AG10803 (cell line): ENCODE measurements around the gene SCAMP1.

Source experiments
- DNase-seq: peaks from one replicate; pipeline ENCODE4 v3.0.0; 2010; ENCODE audit warnings: low read depth
- H3K4me3 ChIP-seq: 2 replicates; pipeline ENCODE4 v1.5.1; 2011; ENCODE audit warnings: mild to moderate bottlenecking, low read length, control low read depth
- TF ChIP-seq, protein P1 (sequence below): conservative IDR thresholded peaks from 2 replicates; pipeline ENCODE4 v1.5.1; 2011; ENCODE audit warnings: mild to moderate bottlenecking, low read length, control low read depth, inconsistent platforms

Gene SCAMP1

DNA sequence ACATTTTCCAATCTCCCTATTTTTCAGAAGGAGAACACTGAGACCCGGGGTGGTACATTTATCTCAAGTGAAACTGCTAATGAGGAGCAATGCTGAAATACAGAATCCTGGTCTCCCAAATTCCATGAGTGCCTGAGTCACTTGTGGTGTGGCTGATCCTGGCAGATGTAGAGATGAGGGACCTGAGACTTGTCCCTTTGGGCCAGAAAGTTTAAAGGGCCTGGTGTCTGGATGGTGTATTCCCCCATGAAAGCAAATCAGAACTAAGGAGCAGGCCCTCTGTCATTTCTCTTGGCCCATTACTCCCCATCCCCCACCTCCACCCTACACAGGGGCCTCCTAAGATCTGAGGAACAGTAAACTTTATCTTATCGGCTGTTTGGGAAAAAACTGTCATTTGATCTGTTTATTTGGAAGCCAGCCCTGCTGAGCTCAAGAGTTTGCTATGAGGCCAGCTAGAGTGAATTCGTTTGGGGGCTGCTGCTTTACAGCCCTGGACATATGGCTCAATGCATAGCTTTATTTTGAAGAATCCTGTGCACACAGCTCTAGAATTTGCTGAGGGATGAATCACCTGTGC, 147.9 kb downstream of the SCAMP1 start:
- peak; percentile 63 for DNase-seq
- H3K4me3 ChIP-seq, result no peak overlapping the region
- TF ChIP-seq, protein P1, sequence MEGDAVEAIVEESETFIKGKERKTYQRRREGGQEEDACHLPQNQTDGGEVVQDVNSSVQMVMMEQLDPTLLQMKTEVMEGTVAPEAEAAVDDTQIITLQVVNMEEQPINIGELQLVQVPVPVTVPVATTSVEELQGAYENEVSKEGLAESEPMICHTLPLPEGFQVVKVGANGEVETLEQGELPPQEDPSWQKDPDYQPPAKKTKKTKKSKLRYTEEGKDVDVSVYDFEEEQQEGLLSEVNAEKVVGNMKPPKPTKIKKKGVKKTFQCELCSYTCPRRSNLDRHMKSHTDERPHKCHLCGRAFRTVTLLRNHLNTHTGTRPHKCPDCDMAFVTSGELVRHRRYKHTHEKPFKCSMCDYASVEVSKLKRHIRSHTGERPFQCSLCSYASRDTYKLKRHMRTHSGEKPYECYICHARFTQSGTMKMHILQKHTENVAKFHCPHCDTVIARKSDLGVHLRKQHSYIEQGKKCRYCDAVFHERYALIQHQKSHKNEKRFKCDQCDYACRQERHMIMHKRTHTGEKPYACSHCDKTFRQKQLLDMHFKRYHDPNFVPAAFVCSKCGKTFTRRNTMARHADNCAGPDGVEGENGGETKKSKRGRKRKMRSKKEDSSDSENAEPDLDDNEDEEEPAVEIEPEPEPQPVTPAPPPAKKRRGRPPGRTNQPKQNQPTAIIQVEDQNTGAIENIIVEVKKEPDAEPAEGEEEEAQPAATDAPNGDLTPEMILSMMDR, result no peak

DNA sequence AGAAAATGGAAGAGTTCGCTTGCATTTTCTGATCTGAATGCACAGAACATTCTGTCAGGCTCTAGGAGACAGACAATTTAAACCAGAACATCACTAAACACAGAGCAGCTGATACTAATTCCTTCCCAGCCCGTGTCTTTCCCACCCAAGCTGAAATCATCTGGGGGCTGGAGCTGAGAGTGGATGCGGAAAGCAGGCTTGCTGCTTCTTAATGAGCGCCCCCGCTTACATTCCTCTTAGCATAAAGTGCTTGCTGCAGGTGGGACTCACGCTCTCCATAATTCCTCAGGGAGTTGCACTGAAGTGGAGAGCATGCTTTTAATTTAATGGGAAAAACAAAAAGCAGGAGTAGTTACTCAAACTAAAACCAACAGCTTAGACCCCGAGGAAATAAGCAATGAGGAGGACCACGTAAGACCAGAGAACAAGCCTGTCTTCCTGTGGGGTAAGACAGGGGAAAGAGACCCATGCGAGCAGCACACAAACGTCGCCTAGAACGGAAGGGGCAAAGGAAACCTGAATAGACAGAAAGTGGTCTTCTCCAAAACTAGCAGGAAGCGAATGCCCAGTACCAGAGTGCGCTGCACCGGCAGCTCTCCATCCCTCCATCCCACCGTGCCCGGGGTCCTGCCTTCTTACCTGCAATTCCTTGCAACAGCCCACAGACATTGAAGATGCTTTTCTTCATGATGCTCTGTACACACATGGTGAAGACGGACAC, 148.9 kb downstream of the SCAMP1 start:
- no peak for DNase-seq
- peak overlapping the region; percentile 36 for H3K4me3 ChIP-seq
- TF ChIP-seq, protein P1, result no peak

DNA sequence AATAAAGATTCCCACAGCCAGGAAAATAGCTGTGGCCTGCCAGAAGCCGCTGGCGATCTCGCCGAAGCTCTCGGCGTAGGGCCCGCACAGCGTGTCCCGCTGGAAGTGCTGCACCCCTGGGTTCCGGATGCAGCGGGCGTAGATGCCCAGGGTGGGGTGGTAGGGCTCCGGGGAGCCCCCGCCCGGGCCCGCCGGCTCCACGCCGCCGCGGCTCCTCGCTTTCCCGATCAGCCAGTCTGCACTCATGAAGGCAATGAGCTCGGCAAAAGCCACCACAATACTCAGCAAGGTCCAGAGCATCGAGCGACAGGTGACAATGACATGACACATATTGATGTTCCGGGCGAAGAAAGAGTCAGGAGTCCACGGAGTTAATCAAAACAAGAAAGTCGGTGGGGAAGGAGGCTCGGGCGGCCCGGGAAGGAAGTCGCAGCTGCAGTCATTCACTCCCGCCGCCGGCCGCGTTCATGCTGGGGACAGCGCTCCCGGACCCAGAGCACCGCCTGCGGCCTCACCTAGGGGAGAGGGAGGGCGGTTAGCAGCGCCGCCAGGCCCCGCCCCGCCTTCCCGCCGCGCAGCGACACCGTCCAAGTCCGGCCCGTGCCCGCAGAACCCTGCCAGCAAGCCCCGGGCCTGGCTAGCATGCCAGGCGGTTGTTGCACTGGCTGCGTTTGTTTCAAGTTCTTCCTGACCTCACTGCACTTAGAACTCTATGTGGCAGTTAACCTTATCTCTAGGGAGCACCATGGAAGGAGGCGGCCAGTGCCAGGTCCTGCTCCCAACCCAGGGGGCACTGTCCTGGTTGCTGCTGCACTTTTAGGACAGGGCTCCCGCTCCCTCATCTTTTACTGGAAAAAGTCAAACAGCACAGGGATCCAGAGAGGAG, 149.7 kb downstream of the SCAMP1 start:
- peak overlapping the region; percentile 36 for H3K4me3 ChIP-seq
- TF ChIP-seq, protein P1, result peak; percentile 23
- no peak for DNase-seq

DNA sequence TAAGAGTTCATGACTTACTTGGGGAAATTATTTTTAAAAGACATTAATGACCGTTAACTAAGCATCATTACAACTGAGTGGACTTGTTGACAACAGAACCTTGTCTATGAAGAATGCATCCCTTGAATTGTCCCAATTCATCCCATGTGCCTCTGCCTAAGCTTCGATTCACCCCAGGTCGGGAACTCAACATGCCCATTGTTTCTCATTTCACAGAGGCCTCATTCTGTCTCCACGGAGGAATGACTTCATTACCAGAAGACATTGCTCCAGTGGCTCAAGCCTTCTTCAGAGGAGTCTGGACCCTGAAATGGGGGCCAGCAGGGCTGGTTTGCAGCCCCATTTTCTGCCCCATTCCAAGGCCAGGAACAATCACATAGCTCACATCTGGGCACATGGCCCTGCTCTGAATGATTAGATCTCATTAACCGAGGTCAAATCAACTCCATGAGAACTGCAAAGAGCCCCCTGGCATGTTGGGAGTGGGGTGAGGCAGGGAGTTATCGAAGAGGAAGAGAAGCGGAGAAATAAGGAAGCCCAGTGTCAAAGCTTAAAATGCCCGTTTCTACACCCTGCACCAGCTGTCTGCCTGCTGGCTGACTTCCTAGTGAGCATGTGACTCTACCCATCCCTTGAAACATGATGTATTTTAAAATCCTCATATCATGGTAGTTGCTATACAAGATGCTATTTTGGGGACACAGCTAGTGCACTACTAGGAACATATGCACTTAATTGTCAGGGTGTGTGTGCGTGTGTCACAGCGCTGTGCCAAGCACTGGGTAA, 150.9 kb downstream of the SCAMP1 start:
- TF ChIP-seq, protein P1, result no peak
- H3K4me3 ChIP-seq, result no peak overlapping the region

DNA sequence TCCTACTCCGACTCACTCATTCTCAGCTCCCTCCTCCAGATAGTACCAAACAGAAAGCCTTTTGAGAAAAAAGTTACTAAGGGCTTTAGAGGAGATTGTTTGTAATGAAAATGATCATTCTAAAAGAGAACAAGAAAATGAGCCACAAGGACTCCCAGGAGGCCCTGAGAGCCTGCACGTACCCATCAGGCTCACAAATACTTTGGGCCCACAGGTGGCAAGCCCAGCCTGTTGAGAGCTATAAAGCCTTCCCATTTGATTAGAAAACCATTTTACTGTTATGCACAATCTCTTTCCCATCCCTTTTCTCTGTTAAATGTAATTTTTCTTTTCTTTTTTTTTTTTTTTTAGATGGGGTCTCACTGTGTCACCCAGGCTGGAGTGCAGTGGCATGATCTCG, 152.0 kb downstream of the SCAMP1 start:
- H3K4me3 ChIP-seq, result no peak overlapping the region
- no peak for DNase-seq
- TF ChIP-seq, protein P1, result no peak

More for the DNA sequence above, 150.9 kb downstream of the SCAMP1 start:
- DNase-seq, result no peak

DNA sequence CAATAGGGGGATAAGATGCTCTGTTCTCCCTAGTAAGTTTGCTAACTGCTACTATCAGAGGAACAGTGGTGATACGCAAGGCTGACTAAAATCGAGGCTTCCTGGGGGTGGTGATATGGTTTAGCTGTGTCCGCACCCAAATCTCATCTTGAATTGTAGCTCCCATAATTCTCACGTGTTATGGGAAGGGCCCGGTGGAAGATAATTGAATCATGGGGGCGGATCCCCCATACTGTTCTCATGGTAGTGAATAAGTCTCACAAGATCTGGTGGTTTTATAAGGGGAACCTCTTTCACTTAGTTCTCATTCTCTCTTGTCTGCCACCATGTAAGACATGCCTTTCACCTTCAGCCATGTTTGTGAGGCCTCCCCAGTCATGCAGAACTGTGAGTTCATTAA, 153.0 kb downstream of the SCAMP1 start:
- no peak overlapping the region for H3K4me3 ChIP-seq
- TF ChIP-seq, protein P1, result no peak
- DNase-seq, result no peak
